OCI-LY1 (cell line): ENCODE data around the gene CDC42EP3.

Source experiments
- H2AFZ ChIP-seq: fragments of 200-600 bp; sonication (generic), shearing (Covaris generic); 2 replicates; pipeline ENCODE4 v1.6.0; 2014; ENCODE audit warnings: antibody characterized with exemption, mild to moderate bottlenecking, low read length
- H3F3A ChIP-seq: fragments of 200-600 bp; sonication (generic), shearing (Covaris generic); 2 replicates; pipeline ENCODE4 v1.6.0; 2014; ENCODE audit warnings: mild to moderate bottlenecking, antibody characterized with exemption, low read length, moderate library complexity; ENCODE audit not compliant: insufficient read depth
- H3K27ac ChIP-seq: fragments of 200-600 bp; sonication (generic); 2 replicates; pipeline ENCODE4 v1.5.1; 2014; ENCODE audit warnings: low read length, mixed run types, mild to moderate bottlenecking, low read depth; ENCODE audit not compliant: poor library complexity, severe bottlenecking
- H3K27me3 ChIP-seq: fragments of 200-600 bp; sonication (generic); 2 replicates; pipeline ENCODE4 v1.6.0; 2014; ENCODE audit warnings: antibody characterized with exemption, mild to moderate bottlenecking, low read length, moderate library complexity; ENCODE audit not compliant: insufficient read depth
- H3K36me3 ChIP-seq: fragments of 200-600 bp; sonication (generic); 2 replicates; pipeline ENCODE4 v1.6.1; 2014; ENCODE audit warnings: mild to moderate bottlenecking, antibody characterized with exemption, low read length, moderate library complexity, mixed read lengths; ENCODE audit not compliant: insufficient read depth
- H3K4me1 ChIP-seq: fragments of 200-600 bp; sonication (generic); 2 replicates; pipeline ENCODE4 v1.5.1; 2014; ENCODE audit warnings: mild to moderate bottlenecking, low read length, moderate library complexity; ENCODE audit not compliant: insufficient read depth, severe bottlenecking
- H3K4me2 ChIP-seq: fragments of 200-600 bp; sonication (generic), shearing (Covaris generic); 2 replicates; pipeline ENCODE4 v1.6.1; 2014; ENCODE audit warnings: low read length
- H3K4me3 ChIP-seq: fragments of 200-600 bp; sonication (generic); 2 replicates; pipeline ENCODE4 v1.5.1; 2014; ENCODE audit warnings: low read length, low read depth, mild to moderate bottlenecking, mixed read lengths; ENCODE audit not compliant: poor library complexity, severe bottlenecking
- H3K79me2 ChIP-seq: fragments of 200-600 bp; shearing (Covaris generic); 2 replicates; pipeline ENCODE4 v1.6.1; 2016; ENCODE audit warnings: mixed run types, low read length, mixed read lengths; ENCODE audit not compliant: insufficient read depth
- H3K9ac ChIP-seq: fragments of 200-600 bp; sonication (generic), shearing (Covaris generic); 2 replicates; pipeline ENCODE4 v1.6.1; 2014; ENCODE audit warnings: mild to moderate bottlenecking, low read length, mixed read lengths
- H3K9me2 ChIP-seq: fragments of 200-600 bp; sonication (generic), shearing (Covaris generic); 2 replicates; pipeline ENCODE4 v1.6.1; 2014; ENCODE audit warnings: low read depth, mild to moderate bottlenecking, low read length, mixed read lengths
- H3K9me3 ChIP-seq: fragments of 200-600 bp; shearing (Covaris generic); 2 replicates; pipeline ENCODE4 v1.6.1; 2014; ENCODE audit warnings: low read length, mixed read lengths
- H4K20me1 ChIP-seq: fragments of 200-600 bp; sonication (generic), shearing (Covaris generic); 2 replicates; pipeline ENCODE4 v1.6.0; 2016; ENCODE audit warnings: mild to moderate bottlenecking, low read length; ENCODE audit not compliant: insufficient read depth
- EZH2 ChIP-seq: fragments of 200-600 bp; sonication (generic), shearing (Covaris generic); IDR thresholded peaks from 2 replicates; pipeline ENCODE4 v1.8.0; 2017; ENCODE audit warnings: borderline replicate concordance, mixed run types, mild to moderate bottlenecking, antibody characterized with exemption, low read length, moderate library complexity, mixed read lengths
- TF ChIP-seq, protein P1 (sequence below): fragments of 200-600 bp; sonication (generic), shearing (Covaris generic); IDR thresholded peaks from 2 replicates; pipeline ENCODE4 v1.5.1; 2017; ENCODE audit warnings: mild to moderate bottlenecking, antibody characterized with exemption, low read length, moderate library complexity, mixed read lengths

CDC42EP3 gene

GRCh38 chr2:37672104-37672869 is 845 bp upstream of the CDC42EP3 start:
- Histone ChIP-seq H4K20me1 (no peaks in the 10 kb centered on the region), H3K9me3 (no peaks in the 10 kb centered on the region), H3K4me1 (peaks cover 34% of the 10 kb centered on the region), H3K79me2 (no peaks in the 10 kb centered on the region), H3K4me2 (peak overlapping the region; percentile 96), H3K27me3 (no peaks in the 10 kb centered on the region), H2AFZ (peak overlapping the region; percentile 74), H3K9me2 (no peaks in the 10 kb centered on the region), H3K9ac (peak overlapping the region; percentile 84), H3K4me3 (peak overlapping the region; percentile 98), H3F3A (0 out of 2 replicates have a peak, but pooled peaks cover 6% of the 10 kb centered on the region), H3K27ac (peak overlapping the region; percentile 21), H3K36me3 (no peaks in the 10 kb centered on the region)
- no peak for TF ChIP-seq EZH2
- TF ChIP-seq, protein P1, sequence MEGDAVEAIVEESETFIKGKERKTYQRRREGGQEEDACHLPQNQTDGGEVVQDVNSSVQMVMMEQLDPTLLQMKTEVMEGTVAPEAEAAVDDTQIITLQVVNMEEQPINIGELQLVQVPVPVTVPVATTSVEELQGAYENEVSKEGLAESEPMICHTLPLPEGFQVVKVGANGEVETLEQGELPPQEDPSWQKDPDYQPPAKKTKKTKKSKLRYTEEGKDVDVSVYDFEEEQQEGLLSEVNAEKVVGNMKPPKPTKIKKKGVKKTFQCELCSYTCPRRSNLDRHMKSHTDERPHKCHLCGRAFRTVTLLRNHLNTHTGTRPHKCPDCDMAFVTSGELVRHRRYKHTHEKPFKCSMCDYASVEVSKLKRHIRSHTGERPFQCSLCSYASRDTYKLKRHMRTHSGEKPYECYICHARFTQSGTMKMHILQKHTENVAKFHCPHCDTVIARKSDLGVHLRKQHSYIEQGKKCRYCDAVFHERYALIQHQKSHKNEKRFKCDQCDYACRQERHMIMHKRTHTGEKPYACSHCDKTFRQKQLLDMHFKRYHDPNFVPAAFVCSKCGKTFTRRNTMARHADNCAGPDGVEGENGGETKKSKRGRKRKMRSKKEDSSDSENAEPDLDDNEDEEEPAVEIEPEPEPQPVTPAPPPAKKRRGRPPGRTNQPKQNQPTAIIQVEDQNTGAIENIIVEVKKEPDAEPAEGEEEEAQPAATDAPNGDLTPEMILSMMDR = no peak

GRCh38 chr2:37671816-37672103 is 318 bp upstream of the CDC42EP3 start:
- Histone ChIP-seq H3K36me3 (no peaks in the 10 kb centered on the region), H3K27ac (peak overlapping the region; percentile 21), H3K79me2 (no peaks in the 10 kb centered on the region), H3K4me1 (peaks cover 40% of the 10 kb centered on the region), H3K27me3 (no peaks in the 10 kb centered on the region), H3K9ac (peak overlapping the region; percentile 84), H4K20me1 (no peaks in the 10 kb centered on the region), H2AFZ (peak overlapping the region; percentile 74), H3K9me2 (no peaks in the 10 kb centered on the region), H3K9me3 (no peaks in the 10 kb centered on the region), H3F3A (0 out of 2 replicates have a peak, but pooled peaks cover 6% of the 10 kb centered on the region), H3K4me3 (peak overlapping the region; percentile 98), H3K4me2 (peak overlapping the region; percentile 96)
- TF ChIP-seq EZH2 = no peak
- TF ChIP-seq, protein P1 = no peak

DNA sequence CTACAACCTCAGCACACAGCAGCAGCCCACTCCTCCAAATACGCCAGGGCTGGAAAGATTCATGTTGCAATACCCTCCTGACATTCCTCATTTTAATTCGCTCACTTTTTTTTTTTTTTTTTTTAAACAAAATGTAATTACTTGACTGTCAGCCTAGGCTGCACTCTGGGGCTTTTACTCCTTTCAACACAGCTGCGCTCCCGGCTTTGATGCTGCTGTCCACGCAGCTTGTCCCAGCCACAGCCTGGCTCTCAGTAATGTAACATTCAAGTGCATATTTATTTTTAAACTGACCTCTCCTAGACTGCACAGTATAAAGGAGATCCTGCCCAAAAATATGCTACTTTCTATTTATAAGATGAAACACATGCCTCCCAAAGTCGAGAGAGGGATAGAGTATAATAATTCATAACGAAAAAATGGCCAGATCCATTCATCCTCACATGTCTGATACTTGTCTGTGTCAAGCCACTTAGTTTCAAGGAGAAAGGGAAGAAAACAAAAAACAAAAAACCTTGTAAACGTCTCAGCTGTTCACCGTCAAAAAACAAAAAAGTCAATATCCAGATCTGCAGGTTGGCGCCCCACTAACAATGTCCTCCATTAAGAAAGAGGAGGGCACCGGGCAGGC is 949 bp downstream of the CDC42EP3 start:
- Histone ChIP-seq H3K4me1 (peaks cover 43% of the 10 kb centered on the region), H2AFZ (no peak overlapping the region), H3F3A (0 out of 2 replicates have a peak, but pooled peaks cover 6% of the 10 kb centered on the region), H3K4me2 (peak overlapping the region; percentile 96), H3K9me3 (no peaks in the 10 kb centered on the region), H3K27me3 (no peaks in the 10 kb centered on the region), H3K27ac (no peak overlapping the region), H4K20me1 (no peaks in the 10 kb centered on the region), H3K9ac (peak overlapping the region; percentile 58), H3K36me3 (no peaks in the 10 kb centered on the region), H3K9me2 (no peaks in the 10 kb centered on the region), H3K4me3 (peak overlapping the region; percentile 98), H3K79me2 (no peaks in the 10 kb centered on the region)
- no peak for TF ChIP-seq EZH2
- TF ChIP-seq, protein P1 = no peak
